DMS79 (cell line): ENCODE data around the gene TNFSF13B.
"Not testable (repeated sequence)": the region's sequence is repeated elsewhere in the genome, so short reads cannot be mapped to it uniquely, and the experiment has no call there.

Experiments used
- DNase-seq: peaks from one replicate; lab custom pipeline; 2025; lab: John Stamatoyannopoulos, UW

Gene TNFSF13B

GRCh38 chr13:108269601-108270328 is at the start of gene TNFSF13B:
TSS of gene TNFSF13B (plus strand) at chr13:108269718. CDS start at chr13:108269896, 178 bp downstream.
- no peak for DNase-seq

GRCh38 chr13:108220041-108220440 is 49.5 kb upstream of the TNFSF13B start:
- peak; percentile 42 for DNase-seq

- DNase-seq = no peak
Observed at GRCh38 chr13:108223687-108224503, 45.6 kb upstream of the TNFSF13B start.

- no peak for DNase-seq
Observed at GRCh38 chr13:108225440-108225839, 44.1 kb upstream of the TNFSF13B start.

GRCh38 chr13:108226184-108226583 is 43.3 kb upstream of the TNFSF13B start:
- DNase-seq = no peak

GRCh38 chr13:108227651-108228272 is 41.8 kb upstream of the TNFSF13B start:
- no peak for DNase-seq

GRCh38 chr13:108230377-108230776 is 39.1 kb upstream of the TNFSF13B start:
- DNase-seq = no peak

- DNase-seq = no peak
Observed at GRCh38 chr13:108249150-108249549, 20.4 kb upstream of the TNFSF13B start.

GRCh38 chr13:108257248-108257647 is 12.3 kb upstream of the TNFSF13B start:
- no peak for DNase-seq

GRCh38 chr13:108263621-108264355 is 5.7 kb upstream of the TNFSF13B start:
- no peak for DNase-seq

GRCh38 chr13:108266321-108266990 is 3.1 kb upstream of the TNFSF13B start:
- DNase-seq = no peak

- DNase-seq = no peak
Observed at GRCh38 chr13:108267347-108267746, 2.2 kb upstream of the TNFSF13B start.

- not testable (repeated sequence) for DNase-seq
Observed at GRCh38 chr13:108267855-108268254, 1.7 kb upstream of the TNFSF13B start.

- DNase-seq = no peak
Observed at GRCh38 chr13:108268466-108269112, 929 bp upstream of the TNFSF13B start.

- no peak for DNase-seq
Observed at GRCh38 chr13:108270442-108270841, 924 bp downstream of the TNFSF13B start.

- no peak for DNase-seq
Observed at GRCh38 chr13:108272333-108272732, 2.8 kb downstream of the TNFSF13B start.

GRCh38 chr13:108273429-108274118 is 4.1 kb downstream of the TNFSF13B start:
- DNase-seq = no peak

GRCh38 chr13:108274718-108275117 is 5.2 kb downstream of the TNFSF13B start:
- DNase-seq = no peak

- DNase-seq = no peak
Observed at GRCh38 chr13:108276060-108276459, 6.5 kb downstream of the TNFSF13B start.

- no peak for DNase-seq
Observed at GRCh38 chr13:108278466-108278865, 8.9 kb downstream of the TNFSF13B start.
